ENCODE data around the gene RPL29.

RPL29 gene

GRCh38 chr3:51986010-51986947, 9.4 kb downstream of the RPL29 start:
- Histone ChIP-seq H3K36me3 (ENCODE audit: control insufficient read depth, insufficient read depth, low read length) (no peaks in the 10 kb centered on the region; the same call in none of the 2 replicates), H3K27me3 (replicated peaks; ENCODE audit: control insufficient read depth, insufficient read depth, low read length) (no peaks in the 10 kb centered on the region), H3K4me3 (replicated peaks; ENCODE audit: low read depth, low read length) (no peak overlapping the region)
- no peak for DNase-seq (ENCODE audit: extremely low read depth, insufficient read length)
- no peak for TF ChIP-seq CTCF (IDR thresholded peaks at IDR 0.05; ENCODE audit: insufficient read depth, low read length, poor library complexity, severe bottlenecking)

- no peaks in the 10 kb centered on the region for H3K27me3 ChIP-seq (replicated peaks; ENCODE audit: control insufficient read depth, insufficient read depth, low read length)
- H3K36me3 ChIP-seq (ENCODE audit: control insufficient read depth, insufficient read depth, low read length), result no peaks in the 10 kb centered on the region
- TF ChIP-seq CTCF (IDR thresholded peaks at IDR 0.05; ENCODE audit: insufficient read depth, low read length, poor library complexity, severe bottlenecking), result no peak
- no peak overlapping the region for H3K4me3 ChIP-seq (replicated peaks; ENCODE audit: low read depth, low read length)
- no peak for DNase-seq (ENCODE audit: extremely low read depth, insufficient read length)
Observed at GRCh38 chr3:51985063-51985462, 10.6 kb downstream of the RPL29 start.

GRCh38 chr3:51984269-51984647, 11.4 kb downstream of the RPL29 start:
- Histone ChIP-seq H3K27me3 (replicated peaks; ENCODE audit: control insufficient read depth, insufficient read depth, low read length) (no peaks in the 10 kb centered on the region), H3K4me3 (replicated peaks; ENCODE audit: low read depth, low read length) (no peak overlapping the region), H3K36me3 (ENCODE audit: control insufficient read depth, insufficient read depth, low read length) (no peaks in the 10 kb centered on the region)
- DNase-seq (ENCODE audit: extremely low read depth, insufficient read length), result no peak
- TF ChIP-seq CTCF (IDR thresholded peaks at IDR 0.05; ENCODE audit: insufficient read depth, low read length, poor library complexity, severe bottlenecking), result no peak

GRCh38 chr3:51983578-51984268, 12.0 kb downstream of the RPL29 start:
- H3K27me3 ChIP-seq (replicated peaks; ENCODE audit: control insufficient read depth, insufficient read depth, low read length), result no peaks in the 10 kb centered on the region
- peak overlapping the region; percentile 62 for H3K4me3 ChIP-seq (replicated peaks; ENCODE audit: low read depth, low read length)
- DNase-seq (ENCODE audit: extremely low read depth, insufficient read length), result no peak
- TF ChIP-seq CTCF (IDR thresholded peaks at IDR 0.05; ENCODE audit: insufficient read depth, low read length, poor library complexity, severe bottlenecking), result no peak
- H3K36me3 ChIP-seq (ENCODE audit: control insufficient read depth, insufficient read depth, low read length), result no peaks in the 10 kb centered on the region

- TF ChIP-seq CTCF (IDR thresholded peaks at IDR 0.05; ENCODE audit: insufficient read depth, low read length, poor library complexity, severe bottlenecking), result no peak
- peak; percentile 92 for DNase-seq (ENCODE audit: extremely low read depth, insufficient read length)
- Histone ChIP-seq H3K27me3 (replicated peaks; ENCODE audit: control insufficient read depth, insufficient read depth, low read length) (no peaks in the 10 kb centered on the region), H3K4me3 (replicated peaks; ENCODE audit: low read depth, low read length) (peak within 1 kb of the TSS; percentile 62), H3K36me3 (ENCODE audit: control insufficient read depth, insufficient read depth, low read length) (no peaks in the 10 kb centered on the region)
Observed at GRCh38 chr3:51982838-51983577, 12.7 kb downstream of the RPL29 start, which contains the start of gene ACY1. TSS of gene ACY1 (plus strand) at chr3:51983535. CDS start at chr3:51984065, 530 bp downstream.

Measured in GM06990 (cell line).